ENCODE data around the gene PKP2.

The PKP2 gene

DNA sequence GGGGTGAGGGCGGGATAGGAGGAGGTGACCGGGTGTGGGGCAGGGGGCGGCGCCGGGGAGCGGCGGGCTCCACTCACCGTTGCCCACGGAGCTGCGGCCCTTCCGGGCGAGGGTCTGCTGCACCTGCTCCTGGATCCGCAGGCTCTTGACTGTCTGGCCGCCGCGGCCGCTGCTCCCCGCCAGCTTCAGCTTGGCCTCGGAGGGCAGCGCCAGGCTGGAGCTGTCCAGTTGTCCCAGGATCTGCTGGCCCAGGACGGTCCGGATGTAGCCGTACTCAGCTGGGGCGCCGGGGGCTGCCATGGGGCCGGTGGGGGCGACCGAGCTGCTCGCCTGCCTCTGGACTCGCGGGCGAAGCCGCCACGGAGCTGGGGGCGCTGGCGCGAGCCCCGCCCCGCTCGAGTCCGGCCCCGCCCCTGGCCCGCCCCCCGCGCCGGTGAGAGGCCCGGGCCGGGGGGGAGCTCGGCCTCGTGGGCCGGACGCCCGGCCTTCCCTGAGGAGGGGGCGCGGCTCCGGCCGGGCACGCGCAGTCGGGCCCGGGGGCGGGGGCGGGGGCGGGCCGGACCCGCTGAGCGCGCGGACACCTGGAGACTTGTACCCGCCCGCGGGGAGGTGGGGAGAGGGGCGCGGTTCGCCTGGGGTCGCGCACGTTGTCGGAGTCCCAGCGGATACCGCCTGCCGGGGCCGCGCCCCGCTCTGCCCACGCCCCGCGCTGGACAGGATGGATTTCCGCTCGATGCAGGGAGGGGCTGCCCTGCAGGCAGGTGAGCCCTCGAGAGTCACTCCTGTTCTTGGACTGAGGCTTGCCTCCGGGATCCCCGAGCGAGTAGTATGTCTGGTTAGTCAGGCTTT, at the start of gene PKP2:
Gene PKP2 (minus strand): TSS at position 346 of the 849 bp plus-strand sequence. CDS start 46 bp downstream, at position 300.
- peak in 1 of 3 experiments; percentile 5 for DNase-seq (ENCODE audit: low read depth in 2 of 3, low spot score in 2 of 3)

DNA sequence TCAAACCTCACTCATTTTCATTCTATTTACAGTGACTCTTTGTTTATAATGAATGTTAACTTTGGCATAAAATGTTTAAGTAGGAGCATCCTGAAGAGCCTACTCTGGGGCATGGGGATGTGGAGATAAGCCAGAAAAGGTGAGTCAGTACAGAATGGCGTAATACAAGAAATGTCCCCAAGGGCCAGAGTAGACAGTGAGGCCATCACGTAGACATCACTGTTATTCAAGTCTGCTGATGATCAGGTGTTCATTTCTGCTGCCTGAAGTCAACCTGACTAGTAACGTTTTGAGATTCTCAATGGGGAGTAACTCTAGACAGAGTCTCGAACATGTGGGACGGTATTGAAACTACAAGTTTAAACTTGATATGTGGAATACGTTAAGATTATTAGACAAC, 47.6 kb upstream of the PKP2 start:
- DNase-seq (ENCODE audit: low read depth in 2 of 3, low spot score in 2 of 3), result no peak

DNA sequence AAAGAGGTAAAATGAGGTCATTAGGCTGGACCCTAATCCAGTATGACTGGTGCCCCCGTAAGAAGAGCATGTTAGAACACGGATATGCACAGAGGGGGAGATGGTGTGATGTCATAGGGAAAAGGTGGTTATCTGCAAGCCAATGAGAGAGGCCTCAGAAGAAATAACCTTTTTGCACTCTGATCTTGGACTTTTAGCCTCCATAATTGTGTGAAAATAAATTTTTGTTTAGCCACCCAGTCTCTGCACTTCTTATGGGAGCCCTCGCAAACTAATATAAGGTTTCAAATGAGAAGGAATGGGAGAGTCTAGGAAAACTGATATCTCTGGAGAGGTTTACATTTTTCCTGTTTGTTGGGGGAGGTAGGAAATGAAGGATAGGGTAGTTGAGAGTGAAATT, 43.2 kb upstream of the PKP2 start:
- DNase-seq (ENCODE audit: low read depth in 2 of 3, low spot score in 2 of 3), result no peak

DNA sequence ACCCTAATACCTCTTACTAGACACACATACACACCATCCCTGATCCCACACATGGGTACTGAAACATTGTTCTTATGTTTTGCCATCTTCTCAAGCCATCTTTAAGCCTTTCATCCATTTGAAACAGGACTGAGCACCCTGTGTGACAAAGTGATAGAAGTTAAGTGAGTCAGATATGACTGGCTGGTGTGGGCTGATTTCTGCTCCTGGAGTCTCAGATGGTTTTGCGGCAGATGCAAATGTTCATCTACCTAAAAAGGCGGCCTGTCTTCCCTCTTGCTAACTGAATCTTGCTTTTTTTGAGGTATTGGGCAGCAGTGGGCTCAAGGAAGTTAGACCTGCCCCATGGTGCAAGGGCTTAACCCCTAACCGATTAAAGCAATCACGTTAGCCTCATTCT, 30.4 kb upstream of the PKP2 start:
- no peak for DNase-seq (ENCODE audit: low read depth in 2 of 3, low spot score in 2 of 3)

DNA sequence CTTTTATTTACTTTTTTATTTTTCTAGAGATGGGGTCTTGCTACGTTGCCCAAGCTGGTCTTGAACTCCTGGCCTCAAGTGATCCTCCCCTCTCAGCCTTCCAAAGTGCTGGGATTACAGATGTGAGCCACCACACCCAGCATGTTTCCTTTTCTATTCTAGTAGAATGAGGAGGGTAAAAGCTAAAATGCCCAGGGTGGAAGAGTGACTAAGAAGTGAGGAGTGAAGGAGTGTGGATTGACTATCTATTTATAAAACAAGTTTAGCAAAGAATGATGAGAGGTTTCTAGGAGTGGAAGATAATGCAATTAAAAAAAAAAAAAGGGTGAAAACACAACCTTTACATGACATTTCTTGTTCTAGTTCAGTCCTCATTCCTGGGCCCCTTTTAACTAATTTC, 29.8 kb upstream of the PKP2 start:
- no peak for DNase-seq (ENCODE audit: low read depth in 2 of 3, low spot score in 2 of 3)

DNA sequence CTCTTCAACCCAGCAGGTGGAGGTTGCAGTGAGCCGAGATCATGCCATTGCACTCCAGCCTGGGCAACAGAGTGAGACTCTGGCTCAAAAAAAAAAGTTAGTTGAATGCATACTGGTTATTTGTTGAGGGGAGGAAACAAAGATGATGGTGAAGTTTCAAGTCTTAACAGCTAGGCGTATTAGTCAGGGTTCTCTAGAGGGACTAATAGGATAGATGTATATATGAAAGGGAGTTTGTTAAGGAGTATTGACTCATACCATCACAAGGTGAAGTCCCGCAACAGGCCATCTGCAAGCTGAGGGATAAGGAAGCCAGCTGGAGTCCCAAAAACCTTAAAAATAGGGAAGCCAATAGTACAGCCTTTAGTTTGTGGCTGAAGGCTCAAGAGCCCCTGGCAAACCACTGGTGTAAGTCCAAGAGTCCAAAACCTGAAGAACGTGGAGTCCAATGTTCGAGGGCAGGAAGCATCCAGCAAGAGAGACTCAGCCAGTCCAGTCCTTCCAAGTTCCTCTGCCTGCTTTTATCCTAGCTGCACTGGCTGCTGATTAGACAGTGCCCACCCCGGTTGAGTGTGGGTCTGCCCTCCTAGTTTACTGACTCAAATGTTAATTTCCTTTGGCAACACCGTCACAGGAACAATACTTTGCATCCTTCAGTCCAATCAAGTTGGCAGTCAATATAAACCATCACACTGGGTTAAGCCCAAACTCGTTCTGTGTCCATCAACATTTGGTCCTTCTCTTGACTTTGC, 26.1 kb upstream of the PKP2 start:
- no peak for DNase-seq (ENCODE audit: low read depth in 2 of 3, low spot score in 2 of 3)

DNA sequence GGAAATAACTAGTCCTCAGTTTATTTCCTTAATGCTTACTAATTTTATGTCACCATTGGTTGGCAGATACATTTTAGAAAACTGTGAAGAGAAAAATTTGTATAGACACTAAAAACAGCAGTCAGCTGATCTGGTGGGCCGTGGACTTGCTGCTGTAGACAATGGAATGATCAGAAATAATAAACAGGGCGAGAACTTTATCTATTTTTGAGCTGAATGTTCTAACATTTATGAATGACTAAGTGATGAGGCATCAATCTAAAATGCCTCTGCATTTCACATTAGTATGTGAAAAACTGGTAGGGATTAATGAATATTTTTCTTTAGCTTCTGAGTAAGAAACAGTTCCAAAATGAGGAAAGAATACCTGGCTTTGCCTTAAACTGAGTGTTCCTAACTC, 24.8 kb upstream of the PKP2 start:
- DNase-seq (ENCODE audit: low read depth in 2 of 3, low spot score in 2 of 3), result no peak

DNA sequence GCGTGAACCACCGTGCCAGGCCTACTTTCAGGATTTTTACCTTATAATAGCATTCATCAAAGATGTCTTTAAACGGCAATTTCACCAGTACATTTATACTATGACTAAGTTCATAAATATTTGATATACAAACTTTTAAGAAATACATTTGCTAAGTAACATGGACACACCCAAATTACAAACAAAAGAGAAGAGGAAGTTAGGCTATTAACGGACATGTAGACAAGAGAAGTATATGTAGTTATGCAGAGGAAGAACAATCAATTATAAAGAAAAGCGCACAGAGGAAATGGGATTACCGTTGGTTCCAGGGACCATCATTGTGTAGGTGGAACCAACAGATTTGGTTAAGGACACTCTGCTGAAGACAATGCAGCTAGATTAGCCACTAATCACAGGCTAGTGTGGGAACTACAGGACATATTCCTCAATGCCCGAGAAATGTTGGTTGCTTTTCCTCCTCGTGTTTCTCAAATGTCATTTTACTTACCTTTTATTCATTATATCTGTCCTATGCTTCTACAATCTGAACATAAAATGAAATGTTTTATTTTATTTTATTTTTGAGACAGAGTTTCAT, 24.0 kb upstream of the PKP2 start:
- DNase-seq (ENCODE audit: low read depth in 2 of 3, low spot score in 2 of 3), result no peak

DNA sequence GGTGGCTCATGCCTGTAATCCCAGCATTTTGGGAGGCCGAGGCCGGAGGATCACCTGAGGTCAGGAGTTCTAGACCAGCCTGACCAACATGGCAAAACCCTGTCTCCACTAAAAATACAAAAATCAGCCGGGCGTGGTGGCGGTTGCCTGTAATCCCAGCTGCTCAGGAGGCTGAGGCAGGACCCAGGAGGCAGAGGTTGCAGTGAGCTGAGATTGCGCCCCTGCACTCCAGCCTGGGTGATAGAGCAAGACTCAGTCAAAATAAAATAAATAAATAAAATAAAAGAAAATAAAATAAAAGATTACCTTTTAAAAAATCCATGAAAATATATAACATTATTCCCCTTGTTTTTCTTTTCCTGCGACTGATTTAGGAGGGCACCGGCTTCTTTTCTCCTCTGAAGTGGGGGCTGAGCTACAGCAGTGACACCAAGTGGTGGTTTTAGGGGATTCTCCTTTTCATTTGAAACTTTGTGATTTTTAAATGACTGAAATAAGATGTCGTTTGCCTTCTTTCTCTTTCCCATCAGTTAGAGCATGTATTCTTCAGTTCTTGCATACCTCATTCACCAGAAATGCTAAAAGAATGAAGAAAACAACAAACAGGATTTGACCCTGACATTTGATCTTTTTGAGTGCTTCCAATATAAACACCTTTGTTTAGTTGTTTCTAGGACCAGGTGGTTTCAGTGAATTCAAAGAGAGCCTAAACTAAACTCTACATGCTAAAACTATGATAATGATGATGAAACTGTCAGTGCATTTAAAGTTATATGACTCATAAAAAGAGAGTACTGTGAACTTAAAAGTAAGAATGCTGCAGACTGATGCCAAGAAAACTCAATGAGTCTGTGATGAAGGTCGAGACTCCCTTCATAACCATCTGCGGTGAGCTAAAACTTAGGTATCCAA, 22.6 kb upstream of the PKP2 start:
- no peak for DNase-seq (ENCODE audit: low read depth in 2 of 3, low spot score in 2 of 3)

DNA sequence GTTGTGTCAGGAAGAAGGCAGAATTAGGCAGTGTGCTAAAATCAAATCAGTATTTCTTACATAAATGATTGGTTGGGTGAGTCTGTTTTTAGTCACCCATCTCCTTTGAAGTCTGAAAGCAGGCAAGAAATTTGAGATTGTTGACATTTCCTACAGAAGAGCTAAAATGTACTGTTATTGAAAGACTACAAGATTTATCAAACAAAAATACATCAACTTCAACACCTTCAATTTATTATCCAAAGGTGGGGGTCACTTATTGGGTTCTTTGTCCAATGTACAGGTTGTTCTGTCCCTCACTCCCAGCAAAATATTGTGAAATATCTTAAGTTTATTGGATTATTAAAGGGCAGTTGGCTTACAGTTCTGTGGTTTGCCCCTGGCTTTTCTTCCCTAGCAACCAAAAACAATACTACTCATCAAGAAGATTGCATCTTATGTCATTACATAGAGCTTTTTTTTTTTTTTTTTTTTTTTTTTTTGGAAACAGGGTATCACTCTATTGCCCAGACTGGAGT, 20.6 kb upstream of the PKP2 start:
- DNase-seq (ENCODE audit: low read depth in 2 of 3, low spot score in 2 of 3), result no peak

DNA sequence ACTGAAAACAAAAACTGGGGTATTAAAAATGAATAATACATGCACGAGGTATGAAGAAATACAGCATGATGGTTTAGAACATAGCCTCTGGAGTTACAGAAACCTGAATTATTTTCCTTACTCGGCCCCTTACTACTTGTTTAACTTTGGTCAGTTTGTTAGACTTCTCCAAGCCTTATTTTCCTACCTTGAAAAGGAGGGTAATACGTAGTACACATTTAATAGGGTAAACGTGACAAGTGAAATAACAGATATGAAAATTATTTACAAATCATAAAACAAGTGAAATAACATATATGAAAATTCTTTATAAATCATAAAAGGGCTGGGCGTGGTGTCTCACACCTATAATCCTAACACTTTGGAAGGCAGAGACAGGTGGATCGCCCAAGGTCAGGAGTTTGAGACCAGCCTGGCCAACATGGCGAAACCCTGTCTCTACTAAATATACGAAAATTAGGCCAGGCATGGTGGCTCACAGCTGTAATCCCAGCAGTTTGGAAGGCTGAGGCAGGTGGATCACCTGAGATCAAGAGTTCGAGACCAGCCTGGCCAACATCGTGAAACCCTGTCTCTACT, 11.4 kb upstream of the PKP2 start:
- DNase-seq (ENCODE audit: low read depth in 2 of 3, low spot score in 2 of 3), result no peak

DNA sequence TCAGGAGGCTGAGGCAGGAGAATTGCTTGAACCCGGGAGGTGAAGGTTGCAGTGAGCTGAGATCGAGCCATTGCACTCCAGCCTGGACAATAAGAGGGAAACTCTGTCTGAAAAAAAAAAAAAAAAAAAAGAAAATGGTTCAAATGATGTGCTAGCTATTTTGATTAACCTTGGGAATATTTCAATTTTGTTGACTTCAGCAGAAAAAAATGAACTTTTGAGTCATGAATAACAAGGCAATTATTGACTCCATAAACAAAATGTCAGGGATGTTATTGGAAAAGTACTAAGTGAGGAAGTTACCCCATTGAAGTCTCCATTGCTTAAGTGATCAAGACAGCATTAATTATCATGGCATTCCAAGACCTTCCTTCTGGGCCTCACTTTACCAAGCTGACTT, 10.6 kb upstream of the PKP2 start:
- no peak for DNase-seq (ENCODE audit: low read depth in 2 of 3, low spot score in 2 of 3)

DNA sequence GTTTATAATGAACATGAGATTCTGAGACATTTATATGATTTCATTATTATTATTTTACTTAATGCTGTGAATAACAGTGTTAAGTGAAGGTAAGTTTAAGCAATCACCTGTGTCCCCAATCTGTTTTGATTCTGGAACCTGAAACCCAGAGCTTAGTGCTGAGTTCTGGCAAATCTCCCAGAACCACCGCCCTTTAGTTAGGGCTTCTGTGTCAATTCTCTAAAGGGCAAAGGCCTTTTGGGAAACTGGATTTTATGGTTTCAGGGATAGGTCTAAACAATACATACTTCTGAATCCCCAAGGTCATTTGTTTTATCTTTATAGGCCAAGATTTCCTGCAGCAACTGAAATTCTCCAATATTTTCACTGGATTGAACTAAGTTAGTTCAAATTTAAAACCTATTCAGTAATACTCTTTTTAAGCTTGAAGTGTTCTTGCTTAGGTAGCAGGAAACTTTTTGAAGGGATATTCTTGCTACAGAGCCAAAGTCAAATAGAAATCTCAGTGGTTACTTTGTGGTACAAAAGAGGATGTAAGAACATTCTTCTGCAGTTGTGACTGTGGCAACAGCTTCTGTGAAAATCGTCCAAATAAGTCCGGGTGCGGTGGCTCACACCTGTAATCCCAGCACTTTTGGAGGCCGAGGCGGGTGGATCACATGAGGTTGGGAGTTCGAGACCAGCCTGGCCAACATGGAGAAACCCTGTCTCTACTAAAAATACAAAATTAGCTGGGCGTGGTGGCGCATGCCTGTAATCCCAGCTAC, 10.0 kb upstream of the PKP2 start:
- DNase-seq (ENCODE audit: low read depth in 2 of 3, low spot score in 2 of 3), result no peak

DNA sequence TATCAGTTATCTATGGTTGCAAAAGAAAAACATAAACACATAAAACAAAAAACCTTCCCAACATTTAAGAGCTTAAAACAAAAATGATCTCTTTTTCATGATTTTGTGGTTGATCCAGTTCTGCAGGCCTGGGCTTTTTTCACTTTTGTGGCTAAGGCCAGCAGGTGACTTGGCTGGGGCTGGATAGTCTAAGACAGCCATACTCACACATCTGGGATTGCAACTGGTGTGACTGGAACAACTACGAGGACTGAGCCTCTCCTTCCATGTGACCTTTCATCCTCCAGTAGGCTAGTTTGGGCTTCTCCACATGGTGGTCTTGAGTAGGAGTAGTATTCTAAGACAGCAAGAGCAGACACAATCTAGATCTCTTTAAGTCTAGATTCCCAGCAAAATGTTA, 7.2 kb upstream of the PKP2 start:
- DNase-seq (ENCODE audit: low read depth in 2 of 3, low spot score in 2 of 3), result no peak

DNA sequence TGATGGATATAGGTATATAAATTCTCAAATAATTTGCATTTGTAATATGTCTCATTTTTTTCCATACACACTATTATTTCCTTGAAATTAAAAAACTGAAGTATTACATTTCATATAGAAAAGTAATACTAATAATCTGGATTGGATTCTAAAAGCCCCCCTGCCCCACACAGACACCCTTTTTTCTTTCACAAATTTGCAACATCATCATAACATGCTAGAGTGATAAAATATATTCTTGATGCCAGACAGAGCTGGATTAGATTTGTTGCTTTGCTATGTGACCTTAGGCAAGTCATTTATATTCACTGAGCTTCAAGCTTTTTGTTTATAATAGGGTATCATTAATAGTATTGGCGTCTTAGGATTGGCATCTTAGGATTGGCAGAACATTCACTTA, 6.7 kb upstream of the PKP2 start:
- no peak for DNase-seq (ENCODE audit: low read depth in 2 of 3, low spot score in 2 of 3)

DNA sequence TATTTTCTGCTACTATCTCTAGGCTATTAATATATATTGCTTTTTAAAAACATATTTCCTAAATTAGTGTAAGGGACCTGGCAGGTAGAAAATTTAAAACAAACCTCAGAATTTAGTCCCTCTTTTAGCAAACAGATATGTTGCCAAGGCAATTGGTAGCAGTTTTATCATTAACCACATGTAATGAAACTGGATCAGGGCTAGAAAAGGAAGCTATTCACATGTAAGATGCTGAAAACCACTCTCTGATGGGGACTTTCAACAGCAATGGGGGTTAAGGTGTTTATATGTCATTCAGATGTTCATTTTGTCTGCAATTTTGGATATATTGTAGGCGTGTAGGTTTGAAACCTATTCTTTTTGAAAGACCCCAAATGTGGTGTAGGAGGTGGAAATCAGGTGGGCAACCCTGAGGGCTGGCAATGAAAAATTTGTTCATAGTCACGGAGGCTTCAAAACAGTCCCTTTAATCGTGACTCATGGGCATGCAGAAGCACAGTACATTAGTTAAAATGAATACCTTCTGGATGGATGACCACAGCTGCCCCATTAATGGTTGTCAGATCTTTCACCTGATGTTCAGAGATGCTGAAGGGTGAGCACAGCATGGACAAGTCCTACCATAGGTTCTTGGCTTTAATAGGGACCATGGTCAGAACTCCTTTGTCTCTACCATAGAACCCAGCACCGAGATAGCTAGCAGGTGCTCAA, 5.9 kb upstream of the PKP2 start:
- DNase-seq (ENCODE audit: low read depth in 2 of 3, low spot score in 2 of 3), result no peak

DNA sequence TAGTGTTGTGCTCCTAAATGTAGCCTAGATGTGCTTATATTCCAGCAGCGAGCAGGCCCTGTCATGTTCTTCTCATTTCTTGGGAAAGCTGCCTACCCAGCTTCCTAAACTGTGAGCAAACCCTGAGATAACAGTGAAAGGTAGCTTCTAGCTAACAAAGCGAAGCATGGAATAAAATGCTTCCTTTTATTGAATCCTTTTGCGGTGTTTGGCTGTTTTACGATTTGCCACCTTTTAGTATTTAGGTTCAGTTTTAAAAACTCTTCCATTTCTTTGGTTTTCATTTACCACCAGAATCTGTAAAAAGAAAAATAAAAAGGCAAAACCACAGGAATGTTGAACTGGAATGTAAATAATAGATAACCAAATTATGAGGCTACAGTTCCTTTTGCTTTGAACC, 5.0 kb upstream of the PKP2 start:
- DNase-seq (ENCODE audit: low read depth in 2 of 3, low spot score in 2 of 3), result no peak

DNA sequence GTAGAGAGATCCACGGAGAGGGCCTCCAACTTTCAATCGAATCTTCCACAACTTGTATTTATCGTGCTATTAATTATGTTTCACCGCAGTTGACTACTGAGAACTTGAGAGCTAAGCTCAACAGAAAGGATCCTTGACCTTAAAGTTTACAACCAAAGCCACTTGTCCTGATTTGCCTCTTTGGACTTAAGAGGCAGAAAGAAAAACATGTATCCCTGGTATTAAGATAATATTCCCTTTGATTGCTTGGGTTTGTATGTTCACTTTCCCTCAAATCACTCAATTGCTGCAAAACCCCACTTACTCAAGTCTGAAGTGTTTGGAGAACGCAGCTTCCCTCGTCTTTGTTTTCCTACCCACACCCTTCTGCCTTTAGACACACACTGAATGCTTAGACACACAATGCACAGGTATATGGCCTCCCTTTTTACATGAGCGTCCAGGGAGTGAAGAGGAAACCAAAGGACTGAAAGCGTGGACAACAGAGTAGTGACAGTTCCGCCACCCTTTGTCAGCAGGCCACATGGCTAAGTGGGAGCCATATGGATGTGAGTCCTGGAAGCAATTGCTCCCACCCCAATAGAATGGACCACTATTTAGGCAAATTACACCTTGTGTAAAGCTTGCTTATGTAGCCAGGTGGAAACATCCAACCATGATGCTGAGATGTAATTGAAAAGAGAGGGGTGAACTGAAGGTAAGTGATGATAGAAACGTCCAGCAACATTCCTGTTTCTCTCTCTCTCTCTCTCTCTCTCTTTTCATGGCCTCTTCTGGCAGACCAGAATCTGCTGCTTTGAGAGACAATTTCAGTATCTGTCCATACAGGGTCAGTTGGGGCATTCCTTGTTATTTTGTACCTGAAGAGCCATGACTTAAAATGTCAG, 1.4 kb upstream of the PKP2 start:
- DNase-seq (ENCODE audit: low read depth in 2 of 3, low spot score in 2 of 3), result no peak

Measured in activated CD8-positive, alpha-beta memory T cell treated with anti-CD3 and anti-CD28 coated beads for 48 hours (primary cell).